Esophagus muscularis mucosa (tissue), 4 donors: ENCODE measurements around the gene RIN3. TPM values are rescaled to one million over a fixed set of nuclear protein-coding genes. Genes with fewer than 3 reads are reported as not detected.

Experiments used
- DNase-seq: peaks from one replicate; pipeline ENCODE4 v3.0.0-alpha.2; 2017; ENCODE audit errors: extremely low spot score
- H3K27ac ChIP-seq, 4 donors: fragments of 200-600 bp; sonication (generic); replicated peaks in 1 of 4; 1 replicate in 3 of 4; 2 replicates in 1 of 4; pipeline ENCODE4 v1.5.1; 2016 to 2019; ENCODE audit warnings: mild to moderate bottlenecking in 1 of 4
- H3K27me3 ChIP-seq, 4 donors: fragments of 200-600 bp; sonication (generic); one replicate each; pipeline versions ENCODE4 v1.5.1 to v1.6.0; 2016 to 2019
- H3K36me3 ChIP-seq, 4 donors: fragments of 200-600 bp; sonication (generic); one replicate each; pipeline ENCODE4 v1.5.1; 2016 to 2019
- H3K4me1 ChIP-seq, 4 donors: fragments of 200-600 bp; sonication (generic); one replicate each; pipeline ENCODE4 v1.5.1; 2016 to 2019
- H3K4me3 ChIP-seq, 4 donors: fragments of 200-600 bp; sonication (generic); 1 replicate in 2 of 4; 2 replicates in 2 of 4; pipeline ENCODE4 v1.5.1; 2016 to 2019; ENCODE audit warnings: mild to moderate bottlenecking in 4 of 4, moderate library complexity in 1 of 4
- H3K9me3 ChIP-seq, 4 donors: fragments of 200-600 bp; sonication (generic); 1 replicate in 3 of 4; 2 replicates in 1 of 4; pipeline ENCODE4 v1.5.1; 2016 to 2019
- CTCF ChIP-seq, 3 experiments: fragments of 200-600 bp in 2 of 3; fragments of 450-650 bp in 1 of 3; sonication (generic) in 2 of 3; IDR thresholded peaks; one replicate each; pipeline ENCODE4 v1.5.1; 2017 to 2019; ENCODE audit warnings: antibody characterized with exemption in 3 of 3, mild to moderate bottlenecking in 2 of 3, moderate library complexity in 1 of 3
- EP300 ChIP-seq: sonication (generic); formaldehyde crosslinking; IDR thresholded peaks from one replicate; pipeline ENCODE4 v1.6.1; 2017; ENCODE audit warnings: antibody characterized with exemption
- POLR2A ChIP-seq: fragments of 450-650 bp; IDR thresholded peaks from one replicate; pipeline ENCODE4 v1.6.1; 2017; ENCODE audit warnings: antibody characterized with exemption, moderate library complexity, mild to moderate bottlenecking, low read depth
- POLR2AphosphoS5 ChIP-seq, 2 donors: sonication (generic); formaldehyde crosslinking; IDR thresholded peaks; one replicate each; pipeline ENCODE4 v1.6.1; 2017; ENCODE audit warnings: antibody characterized with exemption in 2 of 2
- WGBS: methylation state at CpG from one replicate; pipeline ENCODE4 v1.1.5; 2018; 5-methylcytosine and 5-hydroxymethylcytosine counted together
- intact Hi-C: fragments of 100-400 bp; cut with DNase I; formaldehyde crosslinking; loops from one replicate; pipeline ENCODE4 v1.15.1; 2023
- total RNA-seq, 4 donors: library from RNA; depleted of rRNA; stranded (reverse); fragments of >200 nt; gene quantifications; one replicate each; pipeline versions ENCODE4 v1.1.0 to v1.2.1, GENCODE V29; 2016

Gene RIN3
- total RNA-seq, 4 donors from 2014 or later: 10.6 to 20.0 (median 13.1) TPM

GRCh38 chr14:92590176-92590575 lies 76.6 kb downstream of the RIN3 start:
- peaks cover 25 to 43% (median 31%) of the 10 kb centered on the region in 4 donors for H3K4me1 ChIP-seq
- H3K9me3 ChIP-seq: peaks cover 0 to 6% (median 0%) of the 10 kb centered on the region in 4 donors
- DNase-seq: no peak
- H3K36me3 ChIP-seq: no peaks in the 10 kb centered on the region
- H3K27ac ChIP-seq: no peak overlapping the region
- WGBS: 83% methylated on average over 2 of the region's 2 CpGs
- intact Hi-C loops: loop anchor here (5.0 kb wide), 1 partner anchor 48 kb away; no protein-coding TSS in a partner anchor
- TF ChIP-seq CTCF (IDR thresholded peaks at IDR 0.05) (no peak), POLR2AphosphoS5 (IDR thresholded peaks at IDR 0.05) (no peak), POLR2A (no peak), EP300 (no peak)
- no peaks in the 10 kb centered on the region for H3K27me3 ChIP-seq
- no peak overlapping the region for H3K4me3 ChIP-seq

GRCh38 chr14:92590941-92591340 lies 77.4 kb downstream of the RIN3 start:
- no peaks in the 10 kb centered on the region for H3K27me3 ChIP-seq
- peaks cover 0 to 6% (median 0%) of the 10 kb centered on the region in 4 donors for H3K9me3 ChIP-seq
- H3K27ac ChIP-seq: no peak overlapping the region
- no peak for TF ChIP-seq EP300
- TF ChIP-seq CTCF (IDR thresholded peaks at IDR 0.05): no peak
- no peak for TF ChIP-seq POLR2AphosphoS5 (IDR thresholded peaks at IDR 0.05)
- no peak for TF ChIP-seq POLR2A
- peaks cover 18 to 35% (median 24%) of the 10 kb centered on the region in 4 donors for H3K4me1 ChIP-seq
- WGBS: 50% methylated on average over 2 of the region's 2 CpGs
- intact Hi-C loops: loop anchor here (5.0 kb wide), 1 partner anchor 49 kb away; no protein-coding TSS in a partner anchor
- no peaks in the 10 kb centered on the region for H3K36me3 ChIP-seq
- no peak overlapping the region for H3K4me3 ChIP-seq
- DNase-seq: no peak

GRCh38 chr14:92591346-92591745 lies 77.8 kb downstream of the RIN3 start:
- H3K9me3 ChIP-seq: peaks cover 0 to 6% (median 0%) of the 10 kb centered on the region in 4 donors
- intact Hi-C loops: loop anchor here (5.0 kb wide), 1 partner anchor 49 kb away; no protein-coding TSS in a partner anchor
- H3K4me1 ChIP-seq: peaks cover 14 to 31% (median 20%) of the 10 kb centered on the region in 4 donors
- TF ChIP-seq EP300: no peak
- no peak for TF ChIP-seq POLR2A
- TF ChIP-seq CTCF (IDR thresholded peaks at IDR 0.05): no peak
- TF ChIP-seq POLR2AphosphoS5 (IDR thresholded peaks at IDR 0.05): no peak
- no peak for DNase-seq
- no peaks in the 10 kb centered on the region for H3K27me3 ChIP-seq
- no peak overlapping the region for H3K4me3 ChIP-seq
- H3K27ac ChIP-seq: no peak overlapping the region
- no peaks in the 10 kb centered on the region for H3K36me3 ChIP-seq

GRCh38 chr14:92595267-92595666 lies 81.7 kb downstream of the RIN3 start:
- 98% methylated on average over 3 of the region's 3 CpGs for WGBS
- intact Hi-C loops: no loop called here
- no peak overlapping the region for H3K4me3 ChIP-seq
- no peak for TF ChIP-seq POLR2A
- no peak for TF ChIP-seq POLR2AphosphoS5 (IDR thresholded peaks at IDR 0.05)
- H3K36me3 ChIP-seq: no peaks in the 10 kb centered on the region
- DNase-seq: no peak
- H3K27me3 ChIP-seq: no peaks in the 10 kb centered on the region
- peaks cover 0 to 11% (median 0%) of the 10 kb centered on the region in 4 donors for H3K9me3 ChIP-seq
- H3K27ac ChIP-seq: no peak overlapping the region
- H3K4me1 ChIP-seq: peaks cover 0 to 14% (median 6%) of the 10 kb centered on the region in 4 donors

GRCh38 chr14:92596331-92596907 lies 82.8 kb downstream of the RIN3 start:
- Histone ChIP-seq H3K4me1 (peaks cover 3 to 20% (median 17%) of the 10 kb centered on the region in 4 donors), H3K4me3 (no peak overlapping the region), H3K27me3 (no peaks in the 10 kb centered on the region), H3K36me3 (no peaks in the 10 kb centered on the region), H3K27ac (no peak overlapping the region), H3K9me3 (peaks cover 0 to 9% (median 0%) of the 10 kb centered on the region in 4 donors)
- WGBS: 84% methylated on average over 8 of the region's 9 CpGs
- DNase-seq: no peak
- intact Hi-C loops: no loop called here
- no peak for TF ChIP-seq EP300
- TF ChIP-seq CTCF (IDR thresholded peaks at IDR 0.05): no peak
- no peak for TF ChIP-seq POLR2AphosphoS5 (IDR thresholded peaks at IDR 0.05)
- TF ChIP-seq POLR2A: no peak
